K562 (cell line): ENCODE results near the gene AKR1A1. TPM values are rescaled to one million over a fixed set of nuclear protein-coding genes. Genes with fewer than 3 reads are reported as not detected.

Experiments
- ARHGAP35 ChIP-seq: fragments of 450-650 bp; IDR thresholded peaks from 2 replicates; pipeline ENCODE4 v1.6.1; 2018; ENCODE audit not compliant: partially characterized antibody
- RERE ChIP-seq: sonication (generic); formaldehyde crosslinking; IDR thresholded peaks from 2 replicates; pipeline ENCODE4 v1.8.0; 2023; ENCODE audit warnings: missing genetic modification reagents, mild to moderate bottlenecking, borderline replicate concordance
- SNRNP70 ChIP-seq: fragments of 200-400 bp; formaldehyde crosslinking; optimal IDR thresholded peaks from 2 replicates; pipeline ENCODE3; 2017; ENCODE audit warnings: low read depth, low read length
- ZBTB2 ChIP-seq: fragments of 450-650 bp; IDR thresholded peaks from 2 replicates; pipeline ENCODE4 v1.6.1; 2016; ENCODE audit warnings: antibody characterized with exemption
- polyA plus RNA-seq, 8 experiments: library from polyadenylated mRNA; depleted of rRNA in 4 of 8; stranded (reverse) in 5 of 8; unstranded in 3 of 8; fragments of >200 nt; fragmentation: Nextera tagmentation in 2 of 8; fragmentation: Illumina TruSeq in 1 of 8; extraction: Ambion mirVana in 2 of 8; extraction: Trizol in 1 of 8; gene quantifications; 2 replicates each; pipeline versions ENCODE4 v1.2.1 to v1.2.3, GENCODE V29; 2011 to 2014; ENCODE audit warnings: inconsistent platforms in 1 of 8, missing spikeins in 1 of 8
- total RNA-seq, 7 experiments: library from RNA; depleted of rRNA in 6 of 7; stranded (reverse); fragments of >200 nt in 6 of 7; fragmentation: Illumina TruSeq in 2 of 7; extraction: Trizol in 2 of 7; gene quantifications; 2 replicates each; pipeline versions ENCODE4 v1.2.1 to v1.2.3, GENCODE V29; 2011 to 2021; ENCODE audit warnings: low replicate concordance in 1 of 7
- TF ChIP-seq, protein P1 (sequence below): conservative IDR thresholded peaks from 2 replicates; pipeline ENCODE4 v1.6.1; 2011; ENCODE audit warnings: low read depth, mild to moderate bottlenecking, low read length; ENCODE audit not compliant: control insufficient read depth
- TF ChIP-seq, protein P2 (sequence below): fragments of 450-650 bp; formaldehyde crosslinking; IDR thresholded peaks from 2 replicates; pipeline ENCODE4 v1.4.0; 2022; ENCODE audit warnings: missing genetic modification characterization

AKR1A1 gene
- total and polyA plus RNA-seq, 9 of the 15 experiments (the other 6 are each of a cell fraction or from before 2014, with no cell fraction given) = 68.6 to 211 (median 132) TPM

GRCh38 chr1:45521413-45522323 is 29.0 kb upstream of the AKR1A1 start, which contains the start of gene PRDX1 (continued):
- TF ChIP-seq RERE (0 out of 2 replicates have a peak, but pooled peaks have one; percentile 77), ZBTB2 (no peak; the same call in 1 of the 2 replicates), ARHGAP35 (peak; percentile 100), SNRNP70 (peak; percentile 18)
- TF ChIP-seq, protein P1, sequence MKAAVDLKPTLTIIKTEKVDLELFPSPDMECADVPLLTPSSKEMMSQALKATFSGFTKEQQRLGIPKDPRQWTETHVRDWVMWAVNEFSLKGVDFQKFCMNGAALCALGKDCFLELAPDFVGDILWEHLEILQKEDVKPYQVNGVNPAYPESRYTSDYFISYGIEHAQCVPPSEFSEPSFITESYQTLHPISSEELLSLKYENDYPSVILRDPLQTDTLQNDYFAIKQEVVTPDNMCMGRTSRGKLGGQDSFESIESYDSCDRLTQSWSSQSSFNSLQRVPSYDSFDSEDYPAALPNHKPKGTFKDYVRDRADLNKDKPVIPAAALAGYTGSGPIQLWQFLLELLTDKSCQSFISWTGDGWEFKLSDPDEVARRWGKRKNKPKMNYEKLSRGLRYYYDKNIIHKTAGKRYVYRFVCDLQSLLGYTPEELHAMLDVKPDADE = peak; percentile 91; the same call in 1 of the 2 replicates
- TF ChIP-seq, protein P2, sequence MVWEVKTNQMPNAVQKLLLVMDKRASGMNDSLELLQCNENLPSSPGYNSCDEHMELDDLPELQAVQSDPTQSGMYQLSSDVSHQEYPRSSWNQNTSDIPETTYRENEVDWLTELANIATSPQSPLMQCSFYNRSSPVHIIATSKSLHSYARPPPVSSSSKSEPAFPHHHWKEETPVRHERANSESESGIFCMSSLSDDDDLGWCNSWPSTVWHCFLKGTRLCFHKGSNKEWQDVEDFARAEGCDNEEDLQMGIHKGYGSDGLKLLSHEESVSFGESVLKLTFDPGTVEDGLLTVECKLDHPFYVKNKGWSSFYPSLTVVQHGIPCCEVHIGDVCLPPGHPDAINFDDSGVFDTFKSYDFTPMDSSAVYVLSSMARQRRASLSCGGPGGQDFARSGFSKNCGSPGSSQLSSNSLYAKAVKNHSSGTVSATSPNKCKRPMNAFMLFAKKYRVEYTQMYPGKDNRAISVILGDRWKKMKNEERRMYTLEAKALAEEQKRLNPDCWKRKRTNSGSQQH (CRISPR knock-in tag) = peak; percentile 90
